GM23338 (cell line): Measurements from ENCODE around the gene IGBP1. TPM values are rescaled to one million over a fixed set of nuclear protein-coding genes. Genes with fewer than 3 reads are reported as not detected.

Experiments used
- ATAC-seq: fragments of 200-7000 bp; cut with Tn5 transposase; 3 replicates; pipeline ENCODE4 v1.9.1; 2020
- DNase-seq: peaks from one replicate; pipeline ENCODE4 v3.0.0-alpha.2; 2015; ENCODE audit warnings: low spot score
- H2AFZ ChIP-seq: fragments of 200-600 bp; sonication (generic); 2 replicates; pipeline ENCODE4 v1.8.0; 2016; ENCODE audit warnings: antibody characterized with exemption, mild to moderate bottlenecking, moderate library complexity
- H3F3A ChIP-seq: fragments of 200-600 bp; sonication (generic); replicated peaks from 2 replicates; pipeline ENCODE4 v1.8.0; 2017; ENCODE audit warnings: antibody characterized with exemption, mixed run types, low read depth
- H3K27ac ChIP-seq: fragments of 200-600 bp; sonication (generic); 2 replicates; pipeline ENCODE4 v1.6.1; 2016; ENCODE audit warnings: low read depth
- H3K27me3 ChIP-seq: fragments of 200-600 bp; sonication (generic); 2 replicates; pipeline ENCODE4 v1.8.0; 2016; ENCODE audit warnings: mild to moderate bottlenecking, mixed run types, moderate library complexity; ENCODE audit not compliant: insufficient read depth
- H3K36me3 ChIP-seq: fragments of 200-600 bp; sonication (generic); 2 replicates; pipeline ENCODE4 v1.8.0; 2016; ENCODE audit warnings: mild to moderate bottlenecking; ENCODE audit not compliant: insufficient read depth
- H3K4me1 ChIP-seq: fragments of 200-600 bp; sonication (generic); 2 replicates; pipeline ENCODE4 v1.8.0; 2016; ENCODE audit warnings: mild to moderate bottlenecking, moderate library complexity; ENCODE audit not compliant: insufficient read depth
- H3K4me2 ChIP-seq: fragments of 200-600 bp; sonication (generic); 2 replicates; pipeline ENCODE4 v1.7.1; 2017; ENCODE audit warnings: mixed run types
- H3K4me3 ChIP-seq: fragments of 200-600 bp; sonication (generic); 2 replicates; pipeline ENCODE4 v1.6.1; 2016; ENCODE audit warnings: mixed run types
- H3K79me2 ChIP-seq: fragments of 200-600 bp; sonication (generic); replicated peaks from 2 replicates; pipeline ENCODE4 v1.8.0; 2017; ENCODE audit warnings: mild to moderate bottlenecking; ENCODE audit not compliant: insufficient read depth
- H3K9me2 ChIP-seq: fragments of 200-600 bp; sonication (generic); 2 replicates; pipeline ENCODE4 v1.8.0; 2017; ENCODE audit not compliant: insufficient read depth
- H4K20me1 ChIP-seq: fragments of 200-600 bp; sonication (generic); replicated peaks from 2 replicates; pipeline ENCODE4 v1.8.0; 2017; ENCODE audit warnings: mild to moderate bottlenecking; ENCODE audit not compliant: insufficient read depth
- H3K27ac Mint-ChIP-seq: 2 replicates; pipeline ENCODE4 v1.8.0; 2020; ENCODE audit warnings: inconsistent platforms, mild to moderate bottlenecking, moderate library complexity, mixed read lengths
- H3K27me3 Mint-ChIP-seq: 3 replicates; pipeline ENCODE4 v1.8.0; 2022; ENCODE audit warnings: low read depth, mild to moderate bottlenecking, moderate library complexity, mixed read lengths, inconsistent platforms; ENCODE audit not compliant: insufficient read depth, poor library complexity
- H3K36me3 Mint-ChIP-seq: 3 replicates; pipeline ENCODE4 v1.8.0; 2021; ENCODE audit warnings: low read depth, mild to moderate bottlenecking, inconsistent platforms, moderate library complexity, mixed read lengths
- H3K4me1 Mint-ChIP-seq: 3 replicates; pipeline ENCODE4 v1.8.0; 2020; ENCODE audit warnings: mild to moderate bottlenecking, inconsistent platforms, mixed read lengths
- H3K4me3 Mint-ChIP-seq: 3 replicates; pipeline ENCODE4 v1.8.0; 2021; ENCODE audit warnings: moderate library complexity, mild to moderate bottlenecking, inconsistent platforms, mixed read lengths
- H3K9me3 Mint-ChIP-seq: 3 replicates; pipeline ENCODE4 v1.8.0; 2020; ENCODE audit warnings: moderate library complexity, mild to moderate bottlenecking, inconsistent platforms, mixed read lengths
- CREB1 ChIP-seq: fragments of 250-450 bp; sonication (Bioruptor Pico); IDR thresholded peaks from 2 replicates; pipeline ENCODE4 v1.5.0; 2020; ENCODE audit warnings: low read depth, mild to moderate bottlenecking, moderate library complexity
- EZH2 ChIP-seq: fragments of 200-600 bp; sonication (generic); IDR thresholded peaks from one replicate; pipeline ENCODE4 v1.8.0; 2017; ENCODE audit warnings: antibody characterized with exemption, mild to moderate bottlenecking, low read depth; ENCODE audit not compliant: unreplicated experiment
- EZH2phosphoT487 ChIP-seq: fragments of 200-600 bp; sonication (generic); IDR thresholded peaks from one replicate; pipeline ENCODE4 v1.8.1; 2018; ENCODE audit warnings: antibody characterized with exemption; ENCODE audit not compliant: unreplicated experiment
- JUNB ChIP-seq: IDR thresholded peaks from one replicate; pipeline ENCODE4 v1.6.1; 2016; ENCODE audit warnings: antibody characterized with exemption; ENCODE audit not compliant: unreplicated experiment
- NANOG ChIP-seq: IDR thresholded peaks from 2 replicates; pipeline ENCODE4 v1.6.1; 2016; ENCODE audit warnings: antibody characterized with exemption, borderline replicate concordance
- POLR2AphosphoS5 ChIP-seq: IDR thresholded peaks from 2 replicates; pipeline ENCODE4 v1.6.1; 2016; ENCODE audit warnings: antibody characterized with exemption, low read depth
- STAT1 ChIP-seq: IDR thresholded peaks from one replicate; pipeline ENCODE4 v1.6.1; 2016; ENCODE audit warnings: antibody characterized with exemption; ENCODE audit not compliant: unreplicated experiment
- ZNF114 ChIP-seq: fragments of 250-450 bp; sonication (Bioruptor Pico); IDR thresholded peaks from 2 replicates; pipeline ENCODE4 v1.5.0; 2020; ENCODE audit warnings: mild to moderate bottlenecking, moderate library complexity
- ZNF331 ChIP-seq: fragments of 250-450 bp; sonication (Bioruptor Pico); IDR thresholded peaks from 2 replicates; pipeline ENCODE4 v1.5.0; 2020; ENCODE audit warnings: low read depth, mild to moderate bottlenecking, moderate library complexity
- polyA plus RNA-seq: library from polyadenylated mRNA; unstranded; fragments of >200 nt; fragmentation: Nextera tagmentation; extraction: Ambion mirVana; gene quantifications from 2 replicates; pipeline ENCODE4 v1.2.1, GENCODE V29; 2016
- total RNA-seq: library from RNA; depleted of rRNA; stranded (reverse); fragments of >200 nt; shearing (Covaris generic); gene quantifications from 2 replicates; pipeline ENCODE4 v1.2.3, GENCODE V29; 2014
- TF ChIP-seq, protein P1 (sequence below): IDR thresholded peaks from one replicate; pipeline ENCODE4 v1.6.1; 2018; ENCODE audit warnings: antibody characterized with exemption; ENCODE audit not compliant: unreplicated experiment
- TF ChIP-seq, protein P2 (sequence below), 2 experiments: fragments of 200-600 bp in 1 of 2; sonication (generic) in 1 of 2; conservative IDR thresholded peaks; 2 replicates each; pipeline versions ENCODE4 v1.5.1 to v1.6.1; 2016 to 2017; ENCODE audit warnings: antibody characterized with exemption in 2 of 2, low read depth in 2 of 2, mild to moderate bottlenecking in 2 of 2, moderate library complexity in 1 of 2
- TF ChIP-seq, protein P3 (sequence below): IDR thresholded peaks from 2 replicates; pipeline ENCODE4 v1.6.1; 2016; ENCODE audit warnings: antibody characterized with exemption

Gene IGBP1
- total and polyA plus RNA-seq, 2 experiments from 2014 or later, result 36.8 to 38.5 TPM

DNA sequence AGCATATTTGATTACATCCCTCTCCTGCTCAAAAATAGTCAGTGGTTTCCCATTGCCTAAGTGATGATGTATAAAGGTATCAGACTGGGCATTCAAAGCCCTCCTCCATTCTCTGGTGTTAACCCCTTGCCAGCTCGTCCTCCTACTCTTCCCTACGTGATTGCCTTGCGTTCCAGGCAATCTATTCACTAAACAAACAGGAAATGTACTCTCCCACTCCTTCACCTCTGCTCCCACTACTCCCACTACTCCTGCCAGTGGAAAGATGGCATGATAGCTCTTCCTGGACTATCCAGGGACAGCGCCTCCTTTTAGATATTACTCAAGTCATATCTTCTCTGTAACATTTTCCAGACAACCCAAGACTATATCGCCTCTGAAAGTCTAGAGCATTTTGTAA, 49.8 kb downstream of the IGBP1 start (continued):
- TF ChIP-seq, protein P1, sequence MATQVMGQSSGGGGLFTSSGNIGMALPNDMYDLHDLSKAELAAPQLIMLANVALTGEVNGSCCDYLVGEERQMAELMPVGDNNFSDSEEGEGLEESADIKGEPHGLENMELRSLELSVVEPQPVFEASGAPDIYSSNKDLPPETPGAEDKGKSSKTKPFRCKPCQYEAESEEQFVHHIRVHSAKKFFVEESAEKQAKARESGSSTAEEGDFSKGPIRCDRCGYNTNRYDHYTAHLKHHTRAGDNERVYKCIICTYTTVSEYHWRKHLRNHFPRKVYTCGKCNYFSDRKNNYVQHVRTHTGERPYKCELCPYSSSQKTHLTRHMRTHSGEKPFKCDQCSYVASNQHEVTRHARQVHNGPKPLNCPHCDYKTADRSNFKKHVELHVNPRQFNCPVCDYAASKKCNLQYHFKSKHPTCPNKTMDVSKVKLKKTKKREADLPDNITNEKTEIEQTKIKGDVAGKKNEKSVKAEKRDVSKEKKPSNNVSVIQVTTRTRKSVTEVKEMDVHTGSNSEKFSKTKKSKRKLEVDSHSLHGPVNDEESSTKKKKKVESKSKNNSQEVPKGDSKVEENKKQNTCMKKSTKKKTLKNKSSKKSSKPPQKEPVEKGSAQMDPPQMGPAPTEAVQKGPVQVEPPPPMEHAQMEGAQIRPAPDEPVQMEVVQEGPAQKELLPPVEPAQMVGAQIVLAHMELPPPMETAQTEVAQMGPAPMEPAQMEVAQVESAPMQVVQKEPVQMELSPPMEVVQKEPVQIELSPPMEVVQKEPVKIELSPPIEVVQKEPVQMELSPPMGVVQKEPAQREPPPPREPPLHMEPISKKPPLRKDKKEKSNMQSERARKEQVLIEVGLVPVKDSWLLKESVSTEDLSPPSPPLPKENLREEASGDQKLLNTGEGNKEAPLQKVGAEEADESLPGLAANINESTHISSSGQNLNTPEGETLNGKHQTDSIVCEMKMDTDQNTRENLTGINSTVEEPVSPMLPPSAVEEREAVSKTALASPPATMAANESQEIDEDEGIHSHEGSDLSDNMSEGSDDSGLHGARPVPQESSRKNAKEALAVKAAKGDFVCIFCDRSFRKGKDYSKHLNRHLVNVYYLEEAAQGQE, result no peak
- TF ChIP-seq, protein P2, sequence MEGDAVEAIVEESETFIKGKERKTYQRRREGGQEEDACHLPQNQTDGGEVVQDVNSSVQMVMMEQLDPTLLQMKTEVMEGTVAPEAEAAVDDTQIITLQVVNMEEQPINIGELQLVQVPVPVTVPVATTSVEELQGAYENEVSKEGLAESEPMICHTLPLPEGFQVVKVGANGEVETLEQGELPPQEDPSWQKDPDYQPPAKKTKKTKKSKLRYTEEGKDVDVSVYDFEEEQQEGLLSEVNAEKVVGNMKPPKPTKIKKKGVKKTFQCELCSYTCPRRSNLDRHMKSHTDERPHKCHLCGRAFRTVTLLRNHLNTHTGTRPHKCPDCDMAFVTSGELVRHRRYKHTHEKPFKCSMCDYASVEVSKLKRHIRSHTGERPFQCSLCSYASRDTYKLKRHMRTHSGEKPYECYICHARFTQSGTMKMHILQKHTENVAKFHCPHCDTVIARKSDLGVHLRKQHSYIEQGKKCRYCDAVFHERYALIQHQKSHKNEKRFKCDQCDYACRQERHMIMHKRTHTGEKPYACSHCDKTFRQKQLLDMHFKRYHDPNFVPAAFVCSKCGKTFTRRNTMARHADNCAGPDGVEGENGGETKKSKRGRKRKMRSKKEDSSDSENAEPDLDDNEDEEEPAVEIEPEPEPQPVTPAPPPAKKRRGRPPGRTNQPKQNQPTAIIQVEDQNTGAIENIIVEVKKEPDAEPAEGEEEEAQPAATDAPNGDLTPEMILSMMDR (conservative IDR thresholded peaks at IDR 0.05; ENCODE audit: low read depth in 2 of 2), result no peak
- no peak for TF ChIP-seq CREB1 (CRISPR knock-in tag)
- TF ChIP-seq ZNF114 (CRISPR knock-in tag), result no peak
- no peak for TF ChIP-seq EZH2phosphoT487
- TF ChIP-seq ZNF331 (CRISPR knock-in tag), result no peak
- TF ChIP-seq, protein P3, sequence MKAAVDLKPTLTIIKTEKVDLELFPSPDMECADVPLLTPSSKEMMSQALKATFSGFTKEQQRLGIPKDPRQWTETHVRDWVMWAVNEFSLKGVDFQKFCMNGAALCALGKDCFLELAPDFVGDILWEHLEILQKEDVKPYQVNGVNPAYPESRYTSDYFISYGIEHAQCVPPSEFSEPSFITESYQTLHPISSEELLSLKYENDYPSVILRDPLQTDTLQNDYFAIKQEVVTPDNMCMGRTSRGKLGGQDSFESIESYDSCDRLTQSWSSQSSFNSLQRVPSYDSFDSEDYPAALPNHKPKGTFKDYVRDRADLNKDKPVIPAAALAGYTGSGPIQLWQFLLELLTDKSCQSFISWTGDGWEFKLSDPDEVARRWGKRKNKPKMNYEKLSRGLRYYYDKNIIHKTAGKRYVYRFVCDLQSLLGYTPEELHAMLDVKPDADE, result no peak

DNA sequence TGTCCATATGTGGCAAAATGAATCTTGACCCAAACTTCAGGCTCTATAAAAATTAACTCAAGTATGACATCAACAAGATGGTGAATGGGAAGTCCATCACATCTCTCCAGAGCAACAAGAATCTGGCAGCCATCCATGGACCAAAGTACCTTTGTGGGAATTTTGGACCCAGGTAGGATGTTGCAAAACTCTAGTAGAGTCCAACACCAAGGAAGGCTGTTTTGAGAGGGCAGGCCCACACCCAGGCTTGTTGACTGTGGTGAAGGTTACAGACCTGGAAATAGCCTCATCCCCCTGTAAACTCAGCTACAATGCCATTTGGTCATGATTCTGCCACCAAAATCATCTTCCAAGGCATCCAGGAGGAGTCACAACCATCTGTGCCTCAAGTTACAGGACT, 57.0 kb downstream of the IGBP1 start:
- H3K27me3 ChIP-seq, result no peaks in the 10 kb centered on the region
- Mint-ChIP-seq H3K27ac (no peak overlapping the region), H3K9me3 (0 out of 3 replicates have a peak, but pooled peaks cover 3% of the 10 kb centered on the region), H3K4me1 (no peaks in the 10 kb centered on the region), H3K36me3 (no peaks in the 10 kb centered on the region), H3K27me3 (no peaks in the 10 kb centered on the region), H3K4me3 (no peak overlapping the region)
- no peak overlapping the region for H3K27ac ChIP-seq
- no peaks in the 10 kb centered on the region for H3F3A ChIP-seq
- ATAC-seq (no peak), DNase-seq (no peak)
- H3K9me2 ChIP-seq, result no peaks in the 10 kb centered on the region
- no peaks in the 10 kb centered on the region for H3K4me1 ChIP-seq
- no peaks in the 10 kb centered on the region for H3K79me2 ChIP-seq
- no peak overlapping the region for H2AFZ ChIP-seq
- no peak overlapping the region for H3K4me3 ChIP-seq
- no peaks in the 10 kb centered on the region for H3K36me3 ChIP-seq
- H4K20me1 ChIP-seq, result no peaks in the 10 kb centered on the region
- H3K4me2 ChIP-seq, result no peak overlapping the region
- TF ChIP-seq CREB1 (CRISPR knock-in tag), result no peak
- TF ChIP-seq, protein P1, result no peak
- no peak for TF ChIP-seq EZH2
- TF ChIP-seq NANOG, result no peak
- no peak for TF ChIP-seq POLR2AphosphoS5
- TF ChIP-seq, protein P3, result no peak
- no peak for TF ChIP-seq JUNB
- no peak for TF ChIP-seq ZNF331 (CRISPR knock-in tag)
- TF ChIP-seq EZH2phosphoT487, result no peak
- TF ChIP-seq, protein P2 (conservative IDR thresholded peaks at IDR 0.05; ENCODE audit: low read depth in 2 of 2), result no peak
- TF ChIP-seq STAT1, result no peak
- TF ChIP-seq ZNF114 (CRISPR knock-in tag), result no peak
